Activated CD4-positive, CD25-positive, alpha-beta regulatory T cell (primary cell): Measurements from ENCODE around the gene IQCB1.
"Not testable (repeated sequence)": the region's sequence is repeated elsewhere in the genome, so short reads cannot be mapped to it uniquely, and the experiment has no call there.

Experiments
- DNase-seq, 4 experiments: peaks; one replicate each; lab custom pipeline; 2025; lab: John Stamatoyannopoulos, UW

The IQCB1 gene

GRCh38 chr3:121834671-121835464 lies at the start of gene IQCB1, which contains the start of gene EAF2:
TSS of gene IQCB1 (minus strand) at chr3:121835060. CDS start at chr3:121828960, 6,100 bp downstream.
TSS of gene EAF2 (plus strand) at chr3:121835209. CDS start at chr3:121835286, 77 bp downstream.
- DNase-seq, result peak; percentile 84 to 89 (median 88)

GRCh38 chr3:121883507-121883906 lies 48.6 kb upstream of the IQCB1 start:
- DNase-seq, result no peak

GRCh38 chr3:121878411-121878810 lies 43.6 kb upstream of the IQCB1 start:
- DNase-seq, result no peak

GRCh38 chr3:121871430-121871829 lies 36.6 kb upstream of the IQCB1 start:
- no peak for DNase-seq

- DNase-seq, result no peak
Observed at GRCh38 chr3:121870717-121871116, 35.9 kb upstream of the IQCB1 start.

GRCh38 chr3:121869736-121870135 lies 34.9 kb upstream of the IQCB1 start:
- no peak for DNase-seq

GRCh38 chr3:121863801-121864200 lies 28.9 kb upstream of the IQCB1 start:
- no peak for DNase-seq

- not testable (repeated sequence) for DNase-seq
Observed at GRCh38 chr3:121863247-121863646, 28.4 kb upstream of the IQCB1 start.

- DNase-seq, result not testable (repeated sequence)
Observed at GRCh38 chr3:121857778-121858177, 22.9 kb upstream of the IQCB1 start.

- DNase-seq, result no peak
Observed at GRCh38 chr3:121855555-121855954, 20.7 kb upstream of the IQCB1 start.

- no peak for DNase-seq
Observed at GRCh38 chr3:121852256-121852655, 17.4 kb upstream of the IQCB1 start.

GRCh38 chr3:121844892-121845291 lies 10.0 kb upstream of the IQCB1 start:
- DNase-seq, result no peak

- no peak for DNase-seq
Observed at GRCh38 chr3:121839962-121840361, 5.1 kb upstream of the IQCB1 start.

GRCh38 chr3:121836481-121836880 lies 1.6 kb upstream of the IQCB1 start:
- no peak for DNase-seq

GRCh38 chr3:121836064-121836463 lies 1.2 kb upstream of the IQCB1 start:
- no peak for DNase-seq

GRCh38 chr3:121835465-121835801 lies 573 bp upstream of the IQCB1 start:
- no peak for DNase-seq

- no peak for DNase-seq
Observed at GRCh38 chr3:121834157-121834670, 646 bp downstream of the IQCB1 start.

- no peak for DNase-seq
Observed at GRCh38 chr3:121822973-121823372, 11.9 kb downstream of the IQCB1 start.

GRCh38 chr3:121821421-121822199 lies 13.2 kb downstream of the IQCB1 start:
- DNase-seq, result no peak

GRCh38 chr3:121819236-121819635 lies 15.6 kb downstream of the IQCB1 start:
- no peak for DNase-seq

- DNase-seq, result no peak
Observed at GRCh38 chr3:121818578-121818977, 16.3 kb downstream of the IQCB1 start.

- no peak for DNase-seq
Observed at GRCh38 chr3:121817753-121818152, 17.1 kb downstream of the IQCB1 start.

GRCh38 chr3:121809249-121809648 lies 25.6 kb downstream of the IQCB1 start:
- no peak for DNase-seq
